UCSD-AML1 (cell line): ENCODE results near the gene KIF20B.
"Not testable (repeated sequence)": the region's sequence is repeated elsewhere in the genome, so short reads cannot be mapped to it uniquely, and the experiment has no call there.

Source experiments
- DNase-seq: peaks from one replicate; lab custom pipeline; 2025; ENCODE audit not compliant: unreplicated experiment; lab: John Stamatoyannopoulos, UW

The KIF20B gene

DNA sequence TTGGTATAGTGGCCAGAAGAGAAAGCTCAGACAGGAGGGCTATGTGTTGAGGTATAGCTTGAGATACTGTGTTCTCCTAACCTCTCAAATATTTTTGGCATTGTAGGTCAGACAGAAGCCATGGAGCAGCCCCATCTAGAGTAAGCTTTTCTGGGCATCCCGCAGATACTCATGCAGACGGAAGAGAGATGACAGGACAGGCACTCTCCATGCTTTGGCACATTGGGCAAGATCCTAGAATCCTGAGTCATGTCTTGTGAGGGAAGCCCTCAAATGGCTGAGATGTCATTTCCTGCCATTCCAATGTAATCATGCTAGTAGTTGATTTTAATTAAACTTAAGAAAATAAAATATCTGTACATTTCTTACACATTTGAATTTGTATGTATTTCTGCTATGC lies 16.8 kb upstream of the KIF20B start:
- no peak for DNase-seq

DNA sequence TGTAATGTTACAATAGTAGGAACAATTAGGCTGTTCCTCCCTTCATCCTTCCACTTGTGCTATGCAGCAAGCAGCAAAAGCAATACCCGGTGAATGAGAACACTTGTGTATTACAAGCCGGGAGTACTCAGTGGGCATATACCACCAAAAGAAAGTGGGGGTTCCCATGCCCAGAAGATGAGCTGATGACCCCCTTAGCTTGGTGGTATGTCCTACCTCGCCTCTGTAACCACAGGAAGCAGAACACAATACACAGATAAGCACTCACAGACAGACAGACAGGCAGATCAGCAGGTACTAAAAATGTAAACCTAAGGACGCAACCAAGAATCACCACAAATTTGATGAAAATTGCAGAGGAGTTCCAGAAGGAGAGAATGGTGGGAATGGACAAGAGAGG lies 15.5 kb upstream of the KIF20B start:
- no peak for DNase-seq

DNA sequence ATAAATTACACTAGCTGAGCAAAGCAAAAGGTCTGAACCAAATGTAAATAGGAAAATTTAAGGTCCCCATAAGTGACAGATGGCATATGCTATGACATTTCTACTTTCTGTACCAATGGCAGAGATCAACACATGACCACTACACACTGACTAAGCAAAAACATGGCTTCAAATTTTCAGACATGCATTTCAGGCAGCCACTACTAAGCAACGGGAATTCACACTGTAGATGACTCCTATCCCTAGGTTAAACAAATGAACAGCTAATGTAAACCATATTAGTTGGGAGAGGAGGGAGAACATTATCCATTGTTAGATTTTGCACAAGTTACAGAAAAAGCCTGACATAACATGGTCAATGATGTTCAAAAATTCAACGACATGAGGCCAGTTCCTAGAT lies 11.4 kb upstream of the KIF20B start:
- DNase-seq: no peak

DNA sequence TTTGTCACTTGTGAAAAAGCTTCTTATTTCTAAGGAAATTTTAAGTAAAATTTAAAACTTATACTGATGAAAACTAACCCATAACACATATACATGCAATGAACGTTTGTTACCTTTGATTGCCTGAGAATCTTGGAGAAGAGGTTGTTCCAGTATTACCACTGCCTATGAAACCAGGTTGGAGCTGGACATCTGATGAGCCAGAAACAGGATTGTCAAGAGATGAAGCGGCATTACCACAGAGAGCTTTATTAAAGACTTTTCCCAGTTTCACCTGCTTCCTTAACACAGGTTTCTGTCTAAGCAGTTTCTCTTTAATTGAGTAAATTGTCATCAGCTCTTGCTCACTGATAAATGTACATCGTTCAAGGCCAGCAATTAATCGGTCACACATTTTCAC lies 9.0 kb upstream of the KIF20B start:
- no peak for DNase-seq

DNA sequence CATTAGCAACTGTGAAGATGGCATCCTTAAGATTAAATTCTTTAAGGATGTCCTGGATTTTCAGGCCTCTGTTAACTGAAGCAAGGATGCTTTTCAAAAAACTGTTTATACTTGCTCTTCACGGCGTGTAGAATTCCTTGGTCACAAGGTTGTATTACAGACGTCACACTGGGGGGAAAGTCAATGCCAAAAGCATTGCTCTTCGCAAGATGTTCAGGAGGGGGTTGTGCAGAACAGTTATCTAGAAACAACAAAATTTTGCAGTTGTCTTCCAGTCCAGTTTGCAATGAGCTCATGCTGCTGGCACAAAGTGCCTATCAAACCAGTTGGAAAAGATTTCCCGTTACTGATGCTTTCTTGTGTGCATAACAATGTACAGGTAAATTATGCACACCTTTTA lies 8.2 kb upstream of the KIF20B start:
- DNase-seq: no peak

DNA sequence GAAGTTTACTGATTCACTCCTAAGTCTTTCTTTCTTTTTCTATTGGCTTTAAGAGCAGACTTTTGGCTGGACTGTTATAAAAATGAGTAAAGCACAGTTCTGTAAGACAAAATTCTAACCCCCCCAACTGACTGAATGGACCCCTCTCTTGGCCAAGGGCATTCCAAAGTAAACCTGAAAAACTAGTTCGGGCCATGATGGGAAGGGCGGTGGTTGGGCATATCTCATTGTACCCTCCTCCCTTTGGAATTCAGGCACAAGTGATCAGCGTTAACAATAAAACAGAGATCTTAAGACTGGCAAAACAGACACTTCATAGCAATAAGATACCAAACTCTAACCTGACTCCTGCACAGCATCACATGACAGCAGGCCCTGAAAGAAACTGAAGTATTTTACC lies 6.1 kb upstream of the KIF20B start:
- DNase-seq: no peak

DNA sequence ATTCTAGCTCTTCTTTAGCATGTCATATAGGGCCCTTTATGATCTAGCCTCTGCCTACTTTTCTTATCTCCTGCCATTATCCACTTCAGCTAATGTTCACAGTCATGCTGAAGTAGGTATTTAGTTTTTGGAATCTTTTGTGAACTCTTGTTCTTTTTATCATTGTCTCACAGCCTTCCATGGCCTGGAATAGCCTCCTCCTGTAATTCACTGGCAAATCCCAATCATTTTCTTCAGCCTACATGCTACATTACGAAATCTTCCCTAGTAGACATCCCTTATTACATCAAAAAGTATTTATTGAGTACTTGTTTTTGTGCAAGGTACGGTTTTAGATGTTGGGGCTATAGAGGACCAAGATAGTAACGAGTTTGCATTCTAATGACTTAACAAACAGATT lies 3.4 kb upstream of the KIF20B start:
- no peak for DNase-seq

DNA sequence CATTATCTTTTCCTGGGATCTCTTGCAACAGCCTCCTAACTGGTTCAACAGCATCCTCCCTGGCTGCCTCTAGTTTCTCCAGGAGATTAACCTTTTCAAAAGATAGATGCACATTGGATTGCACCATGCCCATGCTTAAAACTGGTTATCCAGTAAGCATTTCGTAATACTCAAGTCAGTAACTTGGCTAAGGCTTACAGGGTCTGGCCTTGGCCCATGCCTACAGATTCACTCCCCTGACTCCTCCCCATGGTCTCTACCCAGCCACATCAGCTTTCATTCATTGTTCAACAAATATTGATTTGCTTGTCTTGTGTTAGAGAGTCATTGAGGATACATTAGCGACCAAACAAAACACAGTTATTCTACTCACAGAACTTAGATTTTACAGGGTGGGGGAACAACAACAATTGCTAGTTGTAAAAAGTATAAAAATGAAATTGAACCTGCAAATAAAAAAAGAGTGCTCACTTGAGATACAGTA lies 1.8 kb upstream of the KIF20B start:
- no peak for DNase-seq

DNA sequence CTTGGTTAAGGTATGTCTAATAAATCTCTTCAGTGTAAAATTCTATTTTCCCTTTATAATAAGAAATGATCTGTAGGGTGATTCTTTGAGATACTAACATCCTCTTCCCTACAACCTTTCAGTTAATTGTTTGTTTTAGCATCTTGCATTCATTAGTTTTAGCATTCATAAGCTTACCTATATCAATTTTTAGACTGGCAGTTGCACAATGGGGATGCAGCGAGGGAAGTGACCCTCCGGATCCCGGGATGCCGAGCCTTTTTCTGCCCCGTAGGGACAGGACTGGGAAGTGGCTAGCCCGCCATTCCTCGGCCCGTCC lies 508 bp upstream of the KIF20B start:
- DNase-seq: no peak

DNA sequence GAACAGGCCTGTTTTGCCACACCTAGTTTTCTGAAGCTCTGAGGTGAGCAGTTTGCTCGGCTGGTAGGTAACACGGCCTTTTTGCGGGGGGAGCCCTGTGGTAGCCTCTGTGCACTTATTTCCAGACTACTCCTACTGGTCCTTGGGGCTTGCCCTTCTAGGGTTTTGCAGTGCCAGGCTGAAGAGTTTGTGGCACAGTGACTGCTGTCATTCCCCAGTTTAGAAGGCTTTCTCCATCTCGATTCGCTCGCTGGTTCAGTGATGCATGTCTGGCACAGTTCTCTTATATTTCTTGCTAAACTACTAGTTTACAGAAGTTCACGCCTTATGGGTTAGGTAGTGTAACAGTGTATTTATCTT lies 711 bp downstream of the KIF20B start:
- DNase-seq: peak; percentile 19

DNA sequence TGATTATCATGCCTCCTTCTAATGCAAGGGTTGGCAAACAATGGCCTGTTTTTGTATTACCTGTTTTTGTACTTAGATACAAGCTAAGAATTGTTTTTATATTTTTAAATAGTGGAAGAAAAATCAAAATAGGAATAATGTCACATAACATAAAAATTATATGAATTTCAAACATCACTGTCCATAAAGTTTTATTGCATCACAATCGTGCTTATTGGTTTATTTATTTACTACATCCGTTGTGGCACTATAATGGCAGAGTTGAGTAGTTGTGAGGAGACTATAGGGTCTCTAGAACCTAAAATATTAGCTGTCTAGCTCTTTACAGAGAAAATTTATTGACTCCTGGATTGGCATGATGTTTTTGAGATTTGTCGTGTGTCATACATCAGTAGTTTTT lies 4.1 kb downstream of the KIF20B start:
- DNase-seq: no peak

DNA sequence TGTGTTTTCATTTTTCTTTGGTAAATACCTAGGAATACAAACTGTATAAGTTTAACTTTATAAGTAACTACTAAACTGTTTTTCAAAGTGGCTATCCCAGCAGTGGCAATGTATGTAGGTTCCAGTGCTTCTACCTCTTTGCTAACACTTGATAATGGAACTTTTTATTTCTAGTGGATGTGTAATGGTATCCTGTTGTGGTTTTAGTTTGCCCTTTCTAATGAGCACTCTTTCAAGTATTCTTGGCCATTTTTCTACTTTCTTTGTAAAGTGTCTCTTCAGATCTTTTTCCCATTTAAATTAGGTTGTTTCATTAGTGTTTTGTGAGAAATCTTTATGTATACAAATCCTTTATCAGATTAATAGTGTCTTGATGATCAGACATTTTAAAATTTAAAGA lies 4.6 kb downstream of the KIF20B start:
- no peak for DNase-seq

DNA sequence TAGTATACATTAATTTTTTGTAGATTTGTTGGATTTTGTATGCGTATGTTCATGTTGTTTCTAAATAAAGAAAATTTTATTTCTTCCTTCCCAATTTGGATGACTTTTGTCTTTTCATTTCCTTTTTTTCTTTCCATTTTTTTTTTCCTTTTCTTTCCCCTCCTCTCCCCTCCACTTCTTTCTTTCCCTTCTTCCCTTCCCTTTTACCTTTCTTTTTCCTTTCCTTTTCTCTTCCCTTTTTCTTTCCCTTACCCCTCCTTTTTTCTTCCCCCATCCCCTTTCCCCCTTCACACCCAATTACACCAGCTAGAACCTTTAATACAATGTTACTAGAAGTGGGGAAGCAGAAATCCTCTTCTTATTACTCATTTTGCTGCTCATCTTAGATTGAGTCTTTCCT lies 6.0 kb downstream of the KIF20B start:
- no peak for DNase-seq

DNA sequence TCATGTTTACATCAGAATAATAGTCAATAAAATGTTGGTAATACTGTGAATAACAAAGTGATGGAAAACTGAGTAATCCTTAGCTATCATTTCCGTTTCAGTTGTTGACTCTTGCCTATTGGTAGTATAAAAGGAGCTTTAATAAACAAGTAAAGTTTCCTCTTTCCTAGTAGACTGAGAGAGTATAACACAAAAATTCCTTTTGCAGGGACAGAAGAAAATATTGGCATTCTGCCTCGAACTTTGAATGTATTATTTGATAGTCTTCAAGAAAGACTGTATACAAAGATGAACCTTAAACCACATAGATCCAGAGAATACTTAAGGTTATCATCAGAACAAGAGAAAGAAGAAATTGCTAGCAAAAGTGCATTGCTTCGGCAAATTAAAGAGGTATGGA lies 9.4 kb downstream of the KIF20B start:
- DNase-seq: no peak

DNA sequence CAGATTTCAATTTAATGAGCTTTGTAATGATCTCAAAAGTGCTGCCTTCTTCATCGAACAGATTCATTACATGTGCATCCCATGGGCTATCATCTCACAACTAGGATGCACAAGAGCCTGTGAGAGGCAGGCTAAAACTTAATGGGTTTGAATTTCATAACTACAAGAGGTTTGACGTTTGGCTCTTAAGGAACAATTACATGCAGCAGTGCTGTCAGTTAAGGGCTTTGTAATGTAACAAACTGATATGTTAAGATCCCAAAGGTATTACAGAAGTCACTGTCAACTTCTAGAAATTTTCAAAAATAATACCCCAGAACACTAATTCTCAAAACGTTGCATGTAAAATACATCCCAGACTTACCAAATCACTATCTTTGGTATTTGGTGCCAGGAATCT lies 33.2 kb downstream of the KIF20B start:
- no peak for DNase-seq

DNA sequence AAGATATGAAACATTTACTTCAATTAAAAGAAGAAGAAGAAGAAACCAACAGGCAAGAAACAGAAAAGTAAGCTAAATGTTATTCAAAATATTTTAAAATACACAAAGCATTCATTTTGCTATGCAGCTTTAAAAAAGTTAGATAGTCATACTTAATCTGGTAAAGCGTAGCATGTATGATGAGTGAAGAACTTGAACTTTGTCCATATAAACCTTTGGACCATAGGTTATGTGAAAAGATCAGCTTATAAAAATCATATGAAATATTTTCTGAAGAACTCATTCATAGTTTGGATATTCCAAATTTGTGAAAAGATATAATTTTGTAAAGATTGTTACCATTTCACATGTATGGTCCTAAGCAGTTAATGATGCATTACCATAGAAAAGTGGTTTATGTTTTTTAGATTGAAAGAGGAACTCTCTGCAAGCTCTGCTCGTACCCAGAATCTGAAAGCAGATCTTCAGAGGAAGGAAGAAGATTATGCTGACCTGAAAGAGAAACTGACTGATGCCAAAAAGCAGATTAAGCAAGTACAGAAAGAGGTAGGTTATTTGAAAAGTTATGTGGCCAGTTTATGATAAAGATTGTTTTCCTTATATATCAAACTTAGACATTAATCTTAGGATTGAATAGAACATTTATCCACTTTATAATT lies 37.3 kb downstream of the KIF20B start:
- no peak for DNase-seq

DNA sequence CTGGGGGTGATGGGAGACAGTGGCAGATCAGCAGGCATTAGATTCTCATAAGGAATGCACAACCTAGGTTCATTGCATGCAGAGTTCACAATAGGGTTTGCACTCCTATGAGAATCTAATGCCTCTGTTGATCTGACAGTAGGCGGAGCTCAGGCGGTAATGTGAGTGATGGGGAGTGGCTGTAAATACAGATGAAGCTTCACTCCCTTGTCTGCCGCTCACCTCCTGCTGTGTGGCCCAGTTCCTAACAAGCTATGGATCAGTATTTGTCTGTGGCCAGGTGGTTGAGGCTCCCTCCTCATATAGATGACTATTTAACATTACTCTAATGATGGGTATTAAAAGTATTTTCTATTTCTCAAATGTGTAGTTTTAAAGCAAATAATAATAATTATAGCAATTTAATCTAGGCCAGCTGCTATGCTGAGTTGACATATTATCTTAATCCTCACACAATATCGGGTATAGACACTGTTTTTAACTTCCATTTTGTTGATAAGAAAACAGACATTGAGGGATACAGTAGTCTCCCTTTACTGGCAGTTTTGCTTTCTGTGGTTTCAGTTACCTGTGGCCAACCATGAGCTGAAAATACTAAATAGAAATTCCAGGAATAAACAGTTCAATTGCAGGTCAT lies 39.9 kb downstream of the KIF20B start:
- no peak for DNase-seq

DNA sequence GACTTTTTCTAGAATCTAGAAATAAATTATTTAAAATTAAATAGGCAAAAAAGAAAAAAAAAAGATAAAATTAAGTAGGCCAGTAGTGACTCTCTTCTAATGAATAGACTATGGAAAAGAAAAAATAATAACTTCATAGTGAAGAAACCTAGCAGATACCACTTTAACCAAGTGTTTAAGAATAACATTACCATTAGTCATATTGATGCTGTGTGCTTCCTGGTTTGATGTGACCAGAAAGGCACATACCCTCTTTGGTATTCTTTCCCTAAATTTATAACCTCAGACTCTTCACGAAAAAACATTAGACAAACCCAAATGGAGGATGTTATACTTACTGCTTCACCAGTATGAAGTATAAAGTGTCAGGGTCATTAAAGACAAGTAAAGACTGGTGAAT lies 42.6 kb downstream of the KIF20B start:
- DNase-seq: no peak

DNA sequence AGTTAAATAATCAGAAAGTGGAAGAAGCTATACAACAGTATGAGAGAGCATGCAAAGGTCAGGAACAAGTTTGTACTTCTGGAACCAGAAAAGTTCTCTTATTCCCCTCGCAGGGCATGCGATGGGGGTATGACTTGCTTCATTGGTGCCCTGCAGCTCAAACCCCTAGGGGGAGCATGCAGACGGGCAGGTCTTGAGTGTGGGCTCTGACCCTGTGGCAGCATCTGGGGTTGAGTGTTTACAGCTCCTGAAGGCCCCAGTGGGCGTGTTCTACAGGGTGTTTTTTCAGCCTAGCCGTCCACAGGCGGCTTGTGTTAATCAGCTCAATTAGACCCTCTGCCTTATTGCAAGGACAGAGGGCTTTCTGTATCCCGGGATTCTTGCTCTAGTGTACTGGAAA lies 44.5 kb downstream of the KIF20B start:
- peak; percentile 8 for DNase-seq

DNA sequence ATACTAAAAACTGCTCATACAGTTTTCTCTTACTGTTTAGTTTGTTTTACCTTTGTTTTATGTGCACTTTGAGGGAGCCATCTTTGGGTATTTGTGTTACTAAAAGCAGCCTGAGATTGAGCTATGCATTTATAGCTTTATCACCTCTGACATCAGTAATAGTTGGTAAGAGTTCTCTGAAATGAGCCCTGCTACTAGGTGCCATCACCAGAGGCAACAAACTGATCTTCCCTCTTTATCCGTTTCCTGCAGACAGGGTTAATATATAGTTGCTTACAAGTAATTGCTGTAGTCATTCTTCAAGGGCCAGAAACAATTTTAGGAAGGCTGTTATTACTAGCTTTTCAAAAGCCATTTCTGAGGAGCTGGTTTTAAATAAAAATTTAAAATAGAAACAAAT lies 49.1 kb downstream of the KIF20B start:
- no peak for DNase-seq

DNA sequence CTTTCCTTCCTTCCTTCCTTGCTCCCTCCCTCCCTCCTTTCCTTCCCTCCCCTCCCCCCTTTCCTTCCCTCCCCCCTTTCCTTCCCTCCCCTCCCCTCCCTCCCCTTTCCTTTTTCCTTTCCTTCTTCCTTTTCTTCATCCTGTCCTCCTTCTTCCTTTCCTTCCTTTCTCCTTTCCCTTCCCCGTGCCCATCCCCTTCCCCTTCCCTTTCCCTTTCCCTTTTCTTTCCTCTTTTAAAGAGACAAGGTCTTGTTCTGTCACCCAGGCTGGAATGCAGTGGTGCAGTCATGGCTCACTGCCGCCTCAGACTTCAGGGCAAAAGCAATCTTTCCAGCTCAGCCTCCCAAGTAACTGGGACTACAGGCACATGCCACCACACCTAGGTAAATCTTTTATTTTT lies 54.0 kb downstream of the KIF20B start:
- DNase-seq: no peak

DNA sequence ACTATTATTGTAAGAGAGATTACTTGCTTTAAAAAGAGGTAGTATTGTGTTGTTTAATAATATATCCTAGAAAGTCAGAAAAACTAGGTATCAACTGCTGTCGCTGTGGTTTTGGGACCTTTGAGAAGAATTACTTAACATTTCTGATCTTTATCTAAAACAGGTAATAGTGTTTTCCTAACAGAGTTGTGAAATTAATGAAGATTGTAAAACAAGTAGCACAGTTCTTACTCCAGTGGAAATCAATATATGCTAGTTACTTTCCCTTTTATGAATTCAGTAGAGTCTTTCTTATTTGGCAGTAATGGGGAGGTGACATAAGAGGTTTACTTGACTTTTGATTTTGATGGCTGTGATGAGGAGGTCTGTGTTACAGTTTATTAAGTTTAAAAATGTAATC lies 58.1 kb downstream of the KIF20B start:
- DNase-seq: no peak

DNA sequence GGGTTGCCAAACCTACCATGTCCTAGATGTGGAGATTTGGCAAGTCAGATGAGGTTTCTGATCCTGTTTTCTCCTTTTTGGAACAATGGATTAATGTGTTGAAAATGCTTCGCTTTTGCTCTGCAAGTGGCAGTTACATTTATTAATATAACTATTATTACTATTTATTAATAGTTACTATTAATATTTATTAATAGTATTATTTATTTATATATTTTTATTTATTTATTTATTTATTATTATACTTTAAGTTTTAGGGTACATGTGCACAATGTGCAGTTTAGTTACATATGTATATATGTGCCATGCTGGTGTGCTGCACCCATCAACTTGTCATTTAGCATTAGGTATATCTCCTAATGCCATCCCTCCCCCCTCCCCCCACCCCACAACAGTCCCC lies 62.3 kb downstream of the KIF20B start:
- DNase-seq: not testable (repeated sequence)
